Head of caudate nucleus (tissue), 42 donors: Measurements from ENCODE around the gene RNF34.
"Not testable (repeated sequence)": the region's sequence is repeated elsewhere in the genome, so short reads cannot be mapped to it uniquely, and the experiment has no call there.

Experiments
- DNase-seq, 42 donors: peaks; one replicate each; pipeline versions ENCODE4 v3.0.0 to v3.0.0-alpha.2; 2020 to 2021; ENCODE audit warnings: mixed read lengths in 7 of 42
- intact Hi-C: fragments of 100-400 bp; cut with DNase I; formaldehyde crosslinking; loops from one replicate; pipeline ENCODE4 v1.15.0; 2022

Gene RNF34

GRCh38 chr12:121399391-121400331 is at the start of gene RNF34:
TSS of gene RNF34 (plus strand) at chr12:121400118. CDS start at chr12:121400213, 95 bp downstream.
- intact Hi-C loops: loop anchor here (5.0 kb wide), 2 partner anchors 47 to 67 kb away; partner anchors contain the start of gene ANAPC5
- DNase-seq: peak; percentile 96 to 99 (median 98)

GRCh38 chr12:121351820-121352681 is 47.9 kb upstream of the RNF34 start, which contains the start of gene ANAPC5:
TSS of gene ANAPC5 (minus strand) at chr12:121352411. CDS start at chr12:121352340, 71 bp downstream.
- intact Hi-C loops: loop anchor here (5.0 kb wide), 1 partner anchor 45 kb away; no protein-coding TSS in a partner anchor
- DNase-seq: peak; percentile 87 to 98 (median 95)

GRCh38 chr12:121352682-121353018 is 47.3 kb upstream of the RNF34 start:
- DNase-seq: peak in 2 of 42 donors; percentile 12 to 41

GRCh38 chr12:121355818-121356217 is 44.1 kb upstream of the RNF34 start:
- no peak for DNase-seq
- intact Hi-C loops: no loop called here

More at GRCh38 chr12:121352682-121353018, 47.3 kb upstream of the RNF34 start:
- intact Hi-C loops: loop anchor here (5.0 kb wide), 1 partner anchor 45 kb away; no protein-coding TSS in a partner anchor

- intact Hi-C loops: no loop called here
- no peak for DNase-seq
Measured at GRCh38 chr12:121356657-121357056, 43.3 kb upstream of the RNF34 start.

- intact Hi-C loops: no loop called here
- DNase-seq: no peak
Measured at GRCh38 chr12:121357331-121357730, 42.6 kb upstream of the RNF34 start.

- intact Hi-C loops: no loop called here
- no peak for DNase-seq
Measured at GRCh38 chr12:121358073-121358472, 41.8 kb upstream of the RNF34 start.

- intact Hi-C loops: no loop called here
- DNase-seq: no peak
Measured at GRCh38 chr12:121364683-121365121, 35.2 kb upstream of the RNF34 start.

- intact Hi-C loops: no loop called here
- peak in 2 of 42 donors; percentile 3 to 8 for DNase-seq
Measured at GRCh38 chr12:121365416-121366062, 34.4 kb upstream of the RNF34 start.

GRCh38 chr12:121366063-121366459 is 33.9 kb upstream of the RNF34 start:
- no peak for DNase-seq
- intact Hi-C loops: no loop called here

GRCh38 chr12:121371404-121371803 is 28.5 kb upstream of the RNF34 start:
- intact Hi-C loops: no loop called here
- DNase-seq: no peak

- no peak for DNase-seq
- intact Hi-C loops: no loop called here
Measured at GRCh38 chr12:121373755-121374154, 26.2 kb upstream of the RNF34 start.

GRCh38 chr12:121374336-121374735 is 25.6 kb upstream of the RNF34 start:
- intact Hi-C loops, DNase-seq: not testable (repeated sequence)

GRCh38 chr12:121374945-121375584 is 24.9 kb upstream of the RNF34 start:
- intact Hi-C loops, DNase-seq: not testable (repeated sequence)

- DNase-seq: no peak
- intact Hi-C loops: no loop called here
Measured at GRCh38 chr12:121376754-121377697, 22.9 kb upstream of the RNF34 start.

- no peak for DNase-seq
- intact Hi-C loops: no loop called here
Measured at GRCh38 chr12:121378736-121379135, 21.2 kb upstream of the RNF34 start.

- DNase-seq: no peak
- intact Hi-C loops: no loop called here
Measured at GRCh38 chr12:121379945-121380344, 20.0 kb upstream of the RNF34 start.
